H9 (cell line): ENCODE measurements around the gene ACOX1. TPM values are rescaled to one million over a fixed set of nuclear protein-coding genes. Genes with fewer than 3 reads are reported as not detected.

Experiments
- DNase-seq: peaks from one replicate; pipeline ENCODE4 v3.0.0-alpha.2; 2017
- H2AFZ ChIP-seq: one replicate; pipeline ENCODE4 v1.6.1; 2013; ENCODE audit warnings: mild to moderate bottlenecking, low read length, control low read depth, moderate library complexity
- H2AK5ac ChIP-seq: 2 replicates; pipeline ENCODE4 v1.6.1; 2013; ENCODE audit warnings: low read length, control low read depth, mixed read lengths; ENCODE audit not compliant: insufficient read length
- H2BK120ac ChIP-seq: one replicate; pipeline ENCODE4 v1.6.1; 2013; ENCODE audit warnings: low read depth, mild to moderate bottlenecking, low read length, control low read depth, inconsistent platforms; ENCODE audit not compliant: poor library complexity, severe bottlenecking
- H2BK12ac ChIP-seq: 2 replicates; pipeline ENCODE4 v1.6.1; 2013; ENCODE audit warnings: low read length, control low read depth, mixed read lengths, low read depth; ENCODE audit not compliant: insufficient read length
- H2BK15ac ChIP-seq: 2 replicates; pipeline ENCODE4 v1.6.1; 2013; ENCODE audit warnings: low read depth, low read length, control low read depth
- H2BK20ac ChIP-seq: one replicate; pipeline ENCODE4 v1.6.1; 2013; ENCODE audit warnings: low read depth, mild to moderate bottlenecking, low read length, control low read depth, inconsistent platforms; ENCODE audit not compliant: poor library complexity, severe bottlenecking
- H2BK5ac ChIP-seq: 2 replicates; pipeline ENCODE4 v1.6.1; 2013; ENCODE audit warnings: low read length, control low read depth, mixed read lengths; ENCODE audit not compliant: insufficient read length
- H3K14ac ChIP-seq: 2 replicates; pipeline ENCODE4 v1.6.1; 2013; ENCODE audit warnings: low read length, control low read depth; ENCODE audit not compliant: insufficient read depth
- H3K18ac ChIP-seq: 2 replicates; pipeline ENCODE4 v1.6.1; 2013; ENCODE audit warnings: low read depth, mild to moderate bottlenecking, mixed read lengths, low read length, control low read depth; ENCODE audit not compliant: insufficient read length
- H3K23ac ChIP-seq: 2 replicates; pipeline ENCODE4 v1.6.1; 2013; ENCODE audit warnings: low read length, control low read depth, mixed read lengths, low read depth; ENCODE audit not compliant: insufficient read length
- H3K23me2 ChIP-seq: 2 replicates; pipeline ENCODE4 v1.6.1; 2013; ENCODE audit warnings: low read depth, mild to moderate bottlenecking, mixed read lengths, low read length, control low read depth; ENCODE audit not compliant: insufficient read length, poor library complexity, severe bottlenecking
- H3K27ac ChIP-seq: 2 replicates; pipeline ENCODE4 v1.5.1; 2013; ENCODE audit warnings: low read length, control low read depth, mixed read lengths, low read depth; ENCODE audit not compliant: insufficient read length
- H3K27me3 ChIP-seq: 2 replicates; pipeline ENCODE4 v1.6.1; 2013; ENCODE audit warnings: low read length, control low read depth, inconsistent platforms; ENCODE audit not compliant: insufficient read depth
- H3K4ac ChIP-seq: 2 replicates; pipeline ENCODE4 v1.6.1; 2013; ENCODE audit warnings: low read depth, mild to moderate bottlenecking, control low read depth, inconsistent platforms, low read length, moderate library complexity
- H3K4me1 ChIP-seq: 2 replicates; pipeline ENCODE4 v1.6.1; 2013; ENCODE audit warnings: low read length, control low read depth, inconsistent platforms; ENCODE audit not compliant: insufficient read depth
- H3K4me2 ChIP-seq: 2 replicates; pipeline ENCODE4 v1.6.1; 2013; ENCODE audit warnings: low read length, control low read depth, mixed read lengths; ENCODE audit not compliant: insufficient read length, insufficient read depth
- H3K56ac ChIP-seq: 2 replicates; pipeline ENCODE4 v1.6.1; 2013; ENCODE audit warnings: low read depth, mild to moderate bottlenecking, mixed read lengths, low read length, control low read depth; ENCODE audit not compliant: insufficient read length
- H3K79me1 ChIP-seq: 2 replicates; pipeline ENCODE4 v1.6.1; 2013; ENCODE audit warnings: low read depth, mild to moderate bottlenecking, moderate library complexity, low read length, control low read depth, inconsistent platforms; ENCODE audit not compliant: insufficient read depth, poor library complexity, severe bottlenecking
- H3K79me2 ChIP-seq: 2 replicates; pipeline ENCODE4 v1.6.1; 2013; ENCODE audit warnings: low read length, control low read depth, inconsistent platforms; ENCODE audit not compliant: insufficient read depth
- H3K9ac ChIP-seq: 2 replicates; pipeline ENCODE4 v1.6.1; 2013; ENCODE audit warnings: low read length, control low read depth, mixed read lengths; ENCODE audit not compliant: insufficient read length; ENCODE audit errors: extremely low read depth
- H3K9me3 ChIP-seq: one replicate; pipeline ENCODE4 v1.6.1; 2013; ENCODE audit warnings: low read depth, low read length, inconsistent platforms; ENCODE audit not compliant: control insufficient read depth
- H3T11ph ChIP-seq: one replicate; pipeline ENCODE4 v1.6.1; 2013; ENCODE audit warnings: mild to moderate bottlenecking, low read length, control low read depth, inconsistent platforms
- H4K20me1 ChIP-seq: one replicate; pipeline ENCODE4 v1.6.1; 2013; ENCODE audit not compliant: control insufficient read depth, insufficient read length, insufficient read depth
- H4K5ac ChIP-seq: 2 replicates; pipeline ENCODE4 v1.6.1; 2013; ENCODE audit warnings: low read depth, mild to moderate bottlenecking, mixed read lengths, low read length, control low read depth; ENCODE audit not compliant: insufficient read length
- H4K8ac ChIP-seq: replicated peaks from 2 replicates; pipeline ENCODE4 v1.6.1; 2013; ENCODE audit warnings: low read length, control low read depth, mixed read lengths, low read depth; ENCODE audit not compliant: insufficient read length
- H4K91ac ChIP-seq: 2 replicates; pipeline ENCODE4 v1.6.1; 2013; ENCODE audit warnings: low read depth, mild to moderate bottlenecking, moderate library complexity, mixed read lengths, low read length, control low read depth; ENCODE audit not compliant: insufficient read length
- H3K27ac Mint-ChIP-seq, 3 experiments: 2 replicates in 2 of 3; 3 replicates in 1 of 3; pipeline ENCODE4 v1.8.0; 2020 to 2021; ENCODE audit warnings: mixed read lengths in 3 of 3, mild to moderate bottlenecking in 1 of 3, moderate library complexity in 1 of 3
- H3K27me3 Mint-ChIP-seq: 2 replicates; pipeline ENCODE4 v1.8.0; 2021; ENCODE audit warnings: low read depth, mild to moderate bottlenecking, moderate library complexity, mixed read lengths
- H3K36me3 Mint-ChIP-seq, 3 experiments: 2 replicates in 2 of 3; 3 replicates in 1 of 3; pipeline ENCODE4 v1.8.0; 2020 to 2021; ENCODE audit warnings: low read depth in 3 of 3, mixed read lengths in 3 of 3; ENCODE audit not compliant: insufficient read depth in 1 of 3
- H3K4me1 Mint-ChIP-seq, 2 experiments: 2 replicates each; pipeline ENCODE4 v1.8.0; 2020; ENCODE audit warnings: mixed read lengths in 2 of 2
- H3K4me3 Mint-ChIP-seq, 2 experiments: 2 replicates in 1 of 2; 3 replicates in 1 of 2; pipeline ENCODE4 v1.8.0; 2020 to 2021; ENCODE audit warnings: mild to moderate bottlenecking in 2 of 2, mixed read lengths in 2 of 2, moderate library complexity in 1 of 2
- H3K9me3 Mint-ChIP-seq, 2 experiments: 2 replicates in 1 of 2; 3 replicates in 1 of 2; pipeline ENCODE4 v1.8.0; 2020; ENCODE audit warnings: mild to moderate bottlenecking in 2 of 2, mixed read lengths in 2 of 2, moderate library complexity in 1 of 2
- WGBS: extraction: QIAGEN DNeasy Blood & Tissue Kit; methylation state at CpG from one replicate; pipeline ENCODE4 v1.1.7; 2013; ENCODE audit warnings: missing lambda C conversion rate, low lambda C conversion rate, mixed read lengths; ENCODE audit not compliant: insufficient read length; ENCODE audit errors: extremely low coverage; 5-methylcytosine and 5-hydroxymethylcytosine counted together
- total RNA-seq: library from RNA; stranded (reverse); gene quantifications from 2 replicates; pipeline ENCODE4 v1.2.1, GENCODE V29; 2021
- TF ChIP-seq, protein P1 (sequence below): fragments of 200-600 bp; sonication (generic); conservative IDR thresholded peaks from 3 replicates; pipeline ENCODE4 v1.8.0; 2021; ENCODE audit warnings: antibody characterized with exemption, mild to moderate bottlenecking

The ACOX1 gene
- total RNA-seq, 1 experiment from 2014 or later = 27.4 TPM

DNA sequence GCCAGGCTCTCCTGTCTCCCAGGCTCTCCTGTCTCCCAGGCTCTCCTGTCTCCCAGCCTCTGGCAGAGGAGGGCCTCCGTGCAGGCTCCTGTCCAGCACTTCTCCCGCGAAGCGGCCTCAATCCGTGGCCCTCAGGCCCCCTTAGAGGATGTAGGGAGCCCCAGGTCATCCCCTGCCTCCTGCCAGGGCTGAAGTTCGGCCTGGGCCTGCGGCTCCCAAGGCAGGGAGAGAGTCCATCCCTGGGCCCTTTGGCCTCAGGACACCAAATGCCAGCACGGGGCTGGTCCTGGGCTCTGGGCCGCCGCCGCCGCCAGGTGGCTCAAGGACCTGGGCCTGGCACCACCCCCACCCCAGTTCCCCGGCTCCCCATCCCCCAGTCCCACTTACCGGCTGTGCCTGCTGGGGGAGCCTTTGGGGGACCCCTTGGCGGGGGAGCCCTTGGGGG lies 47.8 kb upstream of the ACOX1 start:
- peak; percentile 46 for DNase-seq
- Histone ChIP-seq H3K14ac (peak overlapping the region; percentile 35; the same call in 1 of the 2 replicates), H3K9ac (no peak overlapping the region), H3K79me2 (no peaks in the 10 kb centered on the region), H3K4ac (no peak overlapping the region), H3K27ac (no peak overlapping the region), H3K56ac (no peak overlapping the region), H2BK12ac (no peak overlapping the region), H3K18ac (no peak overlapping the region), H2BK120ac (no peak overlapping the region), H2BK15ac (no peak overlapping the region), H2AFZ (no peak overlapping the region), H3K79me1 (no peaks in the 10 kb centered on the region), H4K5ac (no peak overlapping the region), H3K23ac (no peak overlapping the region), H3K23me2 (no peaks in the 10 kb centered on the region), H4K20me1 (no peaks in the 10 kb centered on the region), H4K91ac (no peak overlapping the region), H2AK5ac (no peak overlapping the region), H3K4me2 (no peak overlapping the region), H2BK20ac (no peak overlapping the region), H3K9me3 (no peaks in the 10 kb centered on the region), H3K4me1 (peaks cover 2% of the 10 kb centered on the region; the same call in 1 of the 2 replicates), H3T11ph (no peak overlapping the region), H4K8ac (no peak overlapping the region), H2BK5ac (no peak overlapping the region), H3K27me3 (no peaks in the 10 kb centered on the region)
- no peak overlapping the region for H3K27ac Mint-ChIP-seq
- TF ChIP-seq, protein P1, sequence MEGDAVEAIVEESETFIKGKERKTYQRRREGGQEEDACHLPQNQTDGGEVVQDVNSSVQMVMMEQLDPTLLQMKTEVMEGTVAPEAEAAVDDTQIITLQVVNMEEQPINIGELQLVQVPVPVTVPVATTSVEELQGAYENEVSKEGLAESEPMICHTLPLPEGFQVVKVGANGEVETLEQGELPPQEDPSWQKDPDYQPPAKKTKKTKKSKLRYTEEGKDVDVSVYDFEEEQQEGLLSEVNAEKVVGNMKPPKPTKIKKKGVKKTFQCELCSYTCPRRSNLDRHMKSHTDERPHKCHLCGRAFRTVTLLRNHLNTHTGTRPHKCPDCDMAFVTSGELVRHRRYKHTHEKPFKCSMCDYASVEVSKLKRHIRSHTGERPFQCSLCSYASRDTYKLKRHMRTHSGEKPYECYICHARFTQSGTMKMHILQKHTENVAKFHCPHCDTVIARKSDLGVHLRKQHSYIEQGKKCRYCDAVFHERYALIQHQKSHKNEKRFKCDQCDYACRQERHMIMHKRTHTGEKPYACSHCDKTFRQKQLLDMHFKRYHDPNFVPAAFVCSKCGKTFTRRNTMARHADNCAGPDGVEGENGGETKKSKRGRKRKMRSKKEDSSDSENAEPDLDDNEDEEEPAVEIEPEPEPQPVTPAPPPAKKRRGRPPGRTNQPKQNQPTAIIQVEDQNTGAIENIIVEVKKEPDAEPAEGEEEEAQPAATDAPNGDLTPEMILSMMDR = no peak
- no peaks in the 10 kb centered on the region for H3K36me3 Mint-ChIP-seq
- peaks cover 10 to 18% of the 10 kb centered on the region in 2 experiments for H3K4me1 Mint-ChIP-seq
- H3K27me3 Mint-ChIP-seq = peaks cover 5% of the 10 kb centered on the region; the same call in 1 of the 2 replicates
- H3K4me3 Mint-ChIP-seq = no peak overlapping the region
- H3K9me3 Mint-ChIP-seq = no peaks in the 10 kb centered on the region; a peak in 1 of 5 replicates
- no CpG with 5 or more reads among the region's 15 CpGs for WGBS
